ENCODE results near the gene NKG7. TPM values are rescaled to one million over a fixed set of nuclear protein-coding genes. Genes with fewer than 3 reads are reported as not detected.

Gene NKG7
- total RNA-seq, 1 donor from 2014 or later: not detected

GRCh38 chr19:51364200-51365106, 8.0 kb downstream of the NKG7 start:
- no peak for DNase-seq (ENCODE audit: low spot score)

GRCh38 chr19:51361239-51361638, 11.2 kb downstream of the NKG7 start:
- DNase-seq (ENCODE audit: low spot score): no peak

GRCh38 chr19:51359294-51359693, 13.2 kb downstream of the NKG7 start:
- peak; percentile 98 for DNase-seq (ENCODE audit: low spot score)

GRCh38 chr19:51357952-51358351, 14.5 kb downstream of the NKG7 start:
- no peak for DNase-seq (ENCODE audit: low spot score)

GRCh38 chr19:51356159-51356801, 16.2 kb downstream of the NKG7 start:
- DNase-seq (ENCODE audit: low spot score): no peak

- peak; percentile 79 for DNase-seq (ENCODE audit: low spot score)
Measured at GRCh38 chr19:51354742-51355148, 17.7 kb downstream of the NKG7 start.

- DNase-seq (ENCODE audit: low spot score): no peak
Measured at GRCh38 chr19:51354103-51354741, 18.2 kb downstream of the NKG7 start.

- DNase-seq (ENCODE audit: low spot score): no peak
Measured at GRCh38 chr19:51352783-51353360, 19.6 kb downstream of the NKG7 start.

- DNase-seq (ENCODE audit: low spot score): no peak
Measured at GRCh38 chr19:51351266-51351990, 21.0 kb downstream of the NKG7 start.

GRCh38 chr19:51347209-51347928, 25.1 kb downstream of the NKG7 start:
- no peak for DNase-seq (ENCODE audit: low spot score)

- DNase-seq (ENCODE audit: low spot score): no peak
Measured at GRCh38 chr19:51346742-51347141, 25.7 kb downstream of the NKG7 start.

GRCh38 chr19:51345076-51345620, 27.3 kb downstream of the NKG7 start:
- DNase-seq (ENCODE audit: low spot score): no peak

- DNase-seq (ENCODE audit: low spot score): no peak
Measured at GRCh38 chr19:51342631-51343569, 29.6 kb downstream of the NKG7 start.

GRCh38 chr19:51341976-51342580, 30.4 kb downstream of the NKG7 start, which contains the start of gene VSIG10L:
TSS of gene VSIG10L (minus strand) at chr19:51342139. CDS start at chr19:51342124, 15 bp downstream.
- DNase-seq (ENCODE audit: low spot score): no peak

GRCh38 chr19:51341066-51341465, 31.4 kb downstream of the NKG7 start:
- DNase-seq (ENCODE audit: low spot score): no peak

- DNase-seq (ENCODE audit: low spot score): peak; percentile 98
Measured at GRCh38 chr19:51339687-51340656, 32.5 kb downstream of the NKG7 start.

- DNase-seq (ENCODE audit: low spot score): no peak
Measured at GRCh38 chr19:51339313-51339686, 33.2 kb downstream of the NKG7 start.
